CD4-positive, alpha-beta T cell treated with Interleukin-12 subunit alpha and Interleukin-12 subunit beta, for 1 hour (primary cell): ENCODE results near the gene FNDC3B.

Experiments used
- DNase-seq: peaks from one replicate; pipeline ENCODE4 v3.0.0-alpha.2; 2020

Gene FNDC3B

GRCh38 chr3:172383306-172383796, 344.0 kb downstream of the FNDC3B start:
- no peak for DNase-seq

- DNase-seq, result no peak
These were observed 345.5 kb downstream of the FNDC3B start for GRCh38 chr3:172384836-172385235.

GRCh38 chr3:172387728-172388127, 348.4 kb downstream of the FNDC3B start:
- no peak for DNase-seq

- DNase-seq, result no peak
These were observed 349.2 kb downstream of the FNDC3B start for GRCh38 chr3:172388412-172389078.

- no peak for DNase-seq
These were observed 351.4 kb downstream of the FNDC3B start for GRCh38 chr3:172390792-172391191.

GRCh38 chr3:172391592-172392302, 352.4 kb downstream of the FNDC3B start:
- no peak for DNase-seq

- no peak for DNase-seq
These were observed 355.3 kb downstream of the FNDC3B start for GRCh38 chr3:172394692-172395091.

GRCh38 chr3:172396400-172396799, 357.0 kb downstream of the FNDC3B start:
- no peak for DNase-seq

GRCh38 chr3:172397716-172398405, 358.5 kb downstream of the FNDC3B start:
- DNase-seq, result no peak

GRCh38 chr3:172398484-172398883, 359.1 kb downstream of the FNDC3B start:
- no peak for DNase-seq

GRCh38 chr3:172402090-172402489, 362.7 kb downstream of the FNDC3B start:
- DNase-seq, result no peak

GRCh38 chr3:172402892-172403643, 363.7 kb downstream of the FNDC3B start:
- no peak for DNase-seq

- DNase-seq, result no peak
These were observed 365.0 kb downstream of the FNDC3B start for GRCh38 chr3:172404237-172404962.

GRCh38 chr3:172405914-172406313, 366.5 kb downstream of the FNDC3B start:
- no peak for DNase-seq

- DNase-seq, result no peak
These were observed 368.5 kb downstream of the FNDC3B start for GRCh38 chr3:172407872-172408271.

GRCh38 chr3:172410702-172411477, 371.5 kb downstream of the FNDC3B start:
- DNase-seq, result no peak

- DNase-seq, result no peak
These were observed 372.1 kb downstream of the FNDC3B start for GRCh38 chr3:172411478-172411947.

- DNase-seq, result no peak
These were observed 375.9 kb downstream of the FNDC3B start for GRCh38 chr3:172415323-172415722.

- DNase-seq, result no peak
These were observed 398.3 kb downstream of the FNDC3B start for GRCh38 chr3:172437713-172438112.

GRCh38 chr3:172438186-172438585, 398.8 kb downstream of the FNDC3B start:
- DNase-seq, result no peak

- no peak for DNase-seq
These were observed 402.2 kb downstream of the FNDC3B start for GRCh38 chr3:172441581-172441980.
